HS-5 (cell line): ENCODE data around the gene TCFL5.

Source experiments
- DNase-seq: peaks from one replicate; pipeline ENCODE4 v3.0.0-alpha.2; 2012; ENCODE audit warnings: low read depth

The TCFL5 gene

GRCh38 chr20:62895539-62895938 lies 33.9 kb upstream of the TCFL5 start:
- no peak for DNase-seq

- no peak for DNase-seq
Observed at GRCh38 chr20:62894261-62894660, 32.6 kb upstream of the TCFL5 start.

GRCh38 chr20:62893700-62894099 lies 32.1 kb upstream of the TCFL5 start:
- DNase-seq, result no peak

- no peak for DNase-seq
Observed at GRCh38 chr20:62892348-62893304, 31.0 kb upstream of the TCFL5 start.

GRCh38 chr20:62891111-62891510 lies 29.5 kb upstream of the TCFL5 start:
- DNase-seq, result no peak

- DNase-seq, result no peak
Observed at GRCh38 chr20:62890444-62890843, 28.8 kb upstream of the TCFL5 start.

- no peak for DNase-seq
Observed at GRCh38 chr20:62889871-62890270, 28.2 kb upstream of the TCFL5 start.

- no peak for DNase-seq
Observed at GRCh38 chr20:62889411-62889810, 27.8 kb upstream of the TCFL5 start.

- no peak for DNase-seq
Observed at GRCh38 chr20:62888910-62889309, 27.3 kb upstream of the TCFL5 start.

- no peak for DNase-seq
Observed at GRCh38 chr20:62888406-62888805, 26.8 kb upstream of the TCFL5 start.

- DNase-seq, result no peak
Observed at GRCh38 chr20:62887860-62888239, 26.2 kb upstream of the TCFL5 start.

GRCh38 chr20:62887152-62887859 lies 25.7 kb upstream of the TCFL5 start:
- DNase-seq, result peak; percentile 39

GRCh38 chr20:62886709-62887058 lies 25.1 kb upstream of the TCFL5 start:
- DNase-seq, result no peak

GRCh38 chr20:62885896-62886708 lies 24.5 kb upstream of the TCFL5 start:
- no peak for DNase-seq

GRCh38 chr20:62885046-62885895 lies 23.6 kb upstream of the TCFL5 start:
- DNase-seq, result no peak

- no peak for DNase-seq
Observed at GRCh38 chr20:62884556-62884955, 22.9 kb upstream of the TCFL5 start.

- no peak for DNase-seq
Observed at GRCh38 chr20:62882426-62882825, 20.8 kb upstream of the TCFL5 start.

- DNase-seq, result no peak
Observed at GRCh38 chr20:62881662-62882395, 20.2 kb upstream of the TCFL5 start.

- DNase-seq, result no peak
Observed at GRCh38 chr20:62880935-62881661, 19.5 kb upstream of the TCFL5 start.
